HCT116 (cell line): ENCODE data around the gene DDRGK1. TPM values are rescaled to one million over a fixed set of nuclear protein-coding genes. Genes with fewer than 3 reads are reported as not detected.

Experiments used
- ATAC-seq: fragments of 200-7000 bp; cut with Tn5 transposase; 2 replicates; pipeline ENCODE4 v1.9.1; 2020; ENCODE audit warnings: mild to moderate bottlenecking, moderate library complexity
- BruUV-seq: library from RNA; stranded (reverse); fragments of 400-500 nt; replicated peaks from 2 replicates; lab custom pipeline; 2021; lab: Mats Ljungman, UMichigan
- CTCF ChIA-PET: fragments of 300-600 bp; sonication (Branson Sonifier 250); formaldehyde crosslinking; loops from one replicate; lab custom pipeline; 2021; ENCODE audit warnings: antibody characterized with exemption; lab: Charles Lee
- POLR2A ChIA-PET: fragments of 300-600, 350-600 bp; sonication (Branson Sonifier 250); formaldehyde crosslinking; loops from one replicate; lab custom pipeline; 2021; ENCODE audit warnings: antibody characterized with exemption; lab: Charles Lee
- RAD21 ChIA-PET, 2 experiments: fragments of 300-600 bp; sonication (Branson Sonifier 250); formaldehyde crosslinking; loops; one replicate each; lab custom pipeline; 2023; ENCODE audit warnings: low total read pairs in 2 of 2; ENCODE audit not compliant: uncharacterized antibody in 2 of 2, unreplicated experiment in 2 of 2, low non-redundant PET in 1 of 2; lab: Charles Lee
- DNase-seq: peaks from one replicate; pipeline ENCODE4 v3.0.0-alpha.2; 2010; ENCODE audit warnings: low read depth, low spot score
- H2AFZ ChIP-seq: fragments of 200-600 bp; shearing (Covaris generic), sonication (generic); 2 replicates; pipeline ENCODE4 v1.6.1; 2017; ENCODE audit warnings: low read depth, mixed run types, mixed read lengths, antibody characterized with exemption, low read length; ENCODE audit not compliant: poor library complexity, severe bottlenecking
- H3K27ac ChIP-seq: 2 replicates; pipeline ENCODE4 v1.5.1; 2012; ENCODE audit warnings: low read depth, low read length
- H3K27me3 ChIP-seq: fragments of 200-600 bp; sonication (generic); 2 replicates; pipeline ENCODE4 v1.6.1; 2016; ENCODE audit warnings: mixed run types, low read length, mixed read lengths; ENCODE audit not compliant: insufficient read depth
- H3K36me3 ChIP-seq, 2 experiments: fragments of 200-500 bp in 1 of 2; fragments of 200-600 bp in 1 of 2; sonication (Bioruptor generic) in 1 of 2; sonication (generic) in 1 of 2; 2 replicates each; pipeline versions ENCODE4 v1.5.1 to v1.6.1; 2014 to 2016; ENCODE audit warnings: low read length in 2 of 2, inconsistent platforms in 1 of 2, mixed read lengths in 1 of 2, mixed run types in 1 of 2; ENCODE audit not compliant: insufficient read depth in 2 of 2, control insufficient read depth in 1 of 2
- H3K4me1 ChIP-seq, 2 experiments: fragments of 200-600 bp in 1 of 2; sonication (generic) in 1 of 2; 2 replicates each; pipeline versions ENCODE4 v1.5.1 to v1.6.1; 2012 to 2017; ENCODE audit warnings: low read length in 2 of 2, inconsistent platforms in 1 of 2, mild to moderate bottlenecking in 1 of 2, mixed read lengths in 1 of 2, mixed run types in 1 of 2, moderate library complexity in 1 of 2; ENCODE audit not compliant: insufficient read depth in 2 of 2, control insufficient read depth in 1 of 2
- H3K4me2 ChIP-seq: fragments of 200-600 bp; sonication (generic); 2 replicates; pipeline ENCODE4 v1.6.1; 2017; ENCODE audit warnings: mixed run types, low read length, mixed read lengths
- H3K4me3 ChIP-seq, 2 experiments: fragments of 200-600 bp in 1 of 2; sonication (generic) in 1 of 2; replicated peaks in 1 of 2; 2 replicates each; pipeline ENCODE4 v1.5.1; 2011 to 2016; ENCODE audit warnings: low read length in 2 of 2, control low read depth in 1 of 2, low read depth in 1 of 2, mild to moderate bottlenecking in 1 of 2, mixed read lengths in 1 of 2, mixed run types in 1 of 2
- H3K79me2 ChIP-seq: fragments of 200-600 bp; sonication (generic); 2 replicates; pipeline ENCODE4 v1.6.1; 2017; ENCODE audit warnings: mild to moderate bottlenecking, mixed run types, low read length, moderate library complexity, mixed read lengths; ENCODE audit not compliant: insufficient read depth
- H3K9ac ChIP-seq: fragments of 200-600 bp; sonication (generic); 2 replicates; pipeline ENCODE4 v1.6.1; 2016; ENCODE audit warnings: low read length, mixed read lengths
- H3K9me2 ChIP-seq: fragments of 200-600 bp; sonication (generic), shearing (Covaris generic); 2 replicates; pipeline ENCODE4 v1.6.1; 2017; ENCODE audit warnings: mixed run types, mild to moderate bottlenecking, moderate library complexity; ENCODE audit not compliant: insufficient read depth
- H3K9me3 ChIP-seq, 2 experiments: fragments of 200-500 bp in 1 of 2; fragments of 200-600 bp in 1 of 2; sonication (Bioruptor generic) in 1 of 2; sonication (generic) in 1 of 2; 2 replicates each; pipeline ENCODE4 v1.6.1; 2014 to 2017; ENCODE audit warnings: low read length in 2 of 2, mixed read lengths in 2 of 2, inconsistent platforms in 1 of 2, low read depth in 1 of 2, mild to moderate bottlenecking in 1 of 2, mixed run types in 1 of 2, moderate library complexity in 1 of 2; ENCODE audit not compliant: control insufficient read depth in 1 of 2, insufficient read depth in 1 of 2
- H4K20me1 ChIP-seq: fragments of 200-600 bp; sonication (generic), shearing (Covaris generic); 2 replicates; pipeline ENCODE4 v1.6.1; 2017; ENCODE audit warnings: mixed run types, mild to moderate bottlenecking, moderate library complexity; ENCODE audit not compliant: insufficient read depth
- CBX3 ChIP-seq: IDR thresholded peaks from 2 replicates; pipeline ENCODE4 v1.6.1; 2012; ENCODE audit warnings: low read depth
- CEBPB ChIP-seq: IDR thresholded peaks from 2 replicates; pipeline ENCODE4 v1.6.1; 2012; ENCODE audit warnings: low read depth
- EZH2 ChIP-seq: fragments of 200-600 bp; sonication (generic); IDR thresholded peaks from 2 replicates; pipeline ENCODE4 v1.6.1; 2017; ENCODE audit warnings: antibody characterized with exemption, mixed run types
- EZH2phosphoT487 ChIP-seq: fragments of 200-600 bp; IDR thresholded peaks from 2 replicates; pipeline ENCODE4 v1.6.1; 2018; ENCODE audit warnings: antibody characterized with exemption, borderline replicate concordance
- JUND ChIP-seq: IDR thresholded peaks from 2 replicates; pipeline ENCODE4 v1.6.1; 2012
- POLR2A ChIP-seq: IDR thresholded peaks from 2 replicates; pipeline ENCODE4 v1.7.0; 2011; ENCODE audit warnings: borderline replicate concordance; ENCODE audit not compliant: insufficient read depth, insufficient read length; ENCODE audit errors: extremely low read depth
- POLR2AphosphoS5 ChIP-seq: IDR thresholded peaks from 2 replicates; pipeline ENCODE4 v1.6.1; 2011; ENCODE audit warnings: mild to moderate bottlenecking, low read depth, low read length, moderate library complexity
- RAD21 ChIP-seq: IDR thresholded peaks from 2 replicates; pipeline ENCODE4 v1.6.1; 2012; ENCODE audit warnings: low read depth, mild to moderate bottlenecking
- SP1 ChIP-seq: IDR thresholded peaks from 2 replicates; pipeline ENCODE4 v1.6.1; 2012; ENCODE audit warnings: low read depth
- SRF ChIP-seq: IDR thresholded peaks from 2 replicates; pipeline ENCODE4 v1.6.1; 2012; ENCODE audit warnings: low read depth
- TCF7L2 ChIP-seq: IDR thresholded peaks from 2 replicates; pipeline ENCODE4 v1.7.0; 2011; ENCODE audit warnings: borderline replicate concordance, inconsistent platforms; ENCODE audit not compliant: insufficient read depth, insufficient read length; ENCODE audit errors: extremely low read depth
- ZNF274 ChIP-seq: fragments of 200-500 bp; sonication (Bioruptor generic); IDR thresholded peaks from 2 replicates; pipeline ENCODE4 v1.6.1; 2014; ENCODE audit warnings: mild to moderate bottlenecking, low read depth, low read length, inconsistent platforms
- intact Hi-C: fragments of 100-400 bp; cut with micrococcal nuclease; formaldehyde crosslinking; loops from 2 replicates; pipeline ENCODE4 v1.10.0; 2022
- total RNA-seq: library from RNA; stranded (reverse); gene quantifications from one replicate; pipeline ENCODE4 v1.2.1, GENCODE V29; 2021; ENCODE audit not compliant: unreplicated experiment
- TF ChIP-seq, protein P1 (sequence below): IDR thresholded peaks from 2 replicates; pipeline ENCODE4 v1.6.1; 2012
- TF ChIP-seq, protein P2 (sequence below): IDR thresholded peaks from 2 replicates; pipeline ENCODE4 v1.6.1; 2011; ENCODE audit warnings: mild to moderate bottlenecking, low read length, moderate library complexity; ENCODE audit not compliant: insufficient replicate concordance; ENCODE audit errors: extremely low read depth
- TF ChIP-seq, protein P3 (sequence below): IDR thresholded peaks from 2 replicates; pipeline ENCODE4 v1.6.1; 2012

DDRGK1 gene
- total RNA-seq, 1 experiment from 2014 or later, result 45.8 TPM

DNA sequence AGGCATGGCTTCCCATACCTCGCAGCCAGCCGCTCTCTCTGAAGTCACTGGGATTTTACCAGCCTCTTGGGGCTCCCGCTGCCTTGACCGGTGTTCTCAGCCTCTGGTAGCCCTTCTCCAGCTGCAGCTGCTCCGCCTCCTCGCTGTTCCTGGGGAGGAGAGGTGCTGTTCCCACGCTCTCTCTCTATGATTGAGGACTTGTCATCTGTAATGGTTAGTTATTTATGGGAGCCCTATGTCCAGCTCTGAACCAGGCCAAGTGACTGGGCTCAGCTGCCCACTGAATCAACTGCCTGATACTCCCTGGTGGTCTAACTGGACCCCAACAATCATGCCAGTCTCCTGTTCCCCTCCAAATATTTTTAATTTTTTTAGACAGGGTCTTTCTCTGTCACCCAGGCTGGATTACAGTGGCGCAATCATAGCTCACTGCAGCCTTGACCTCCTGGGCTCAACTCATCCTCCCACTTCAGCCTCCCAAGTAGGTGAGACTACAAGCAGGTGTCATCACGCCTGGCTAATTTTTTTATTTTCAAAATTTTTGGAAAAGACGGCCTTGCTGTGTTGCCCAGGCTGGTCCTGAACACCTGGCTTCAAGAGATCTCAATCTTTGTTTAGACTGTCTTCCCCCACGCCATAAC is 39.4 kb upstream of the DDRGK1 start:
- no peaks in the 10 kb centered on the region for H3K9me2 ChIP-seq
- intact Hi-C loops, result no loop called here
- no peak overlapping the region for H3K4me2 ChIP-seq
- DNase-seq (no peak), ATAC-seq (no peak)
- H3K9me3 ChIP-seq, result no peaks in the 10 kb centered on the region
- H3K9ac ChIP-seq, result no peak overlapping the region
- H3K4me3 ChIP-seq, result no peak overlapping the region
- RAD21 ChIA-PET, result no interaction called here
- BruUV-seq, result no TSS peak
- no peaks in the 10 kb centered on the region for H3K79me2 ChIP-seq
- H3K27ac ChIP-seq, result no peak overlapping the region
- peaks cover 2 to 12% of the 10 kb centered on the region in 2 experiments; a peak in 2 of 4 replicates for H3K4me1 ChIP-seq
- POLR2A ChIA-PET, result interaction anchor here (1.7 kb wide), 1 partner anchor 8 kb away, joined by 3 read pairs; no protein-coding TSS in a partner anchor
- no peaks in the 10 kb centered on the region for H3K36me3 ChIP-seq
- CTCF ChIA-PET, result interaction anchor here (0.6 kb wide), 1 partner anchor 75 kb away, joined by 3 read pairs; no protein-coding TSS in a partner anchor
- no peaks in the 10 kb centered on the region for H3K27me3 ChIP-seq
- no peaks in the 10 kb centered on the region for H4K20me1 ChIP-seq
- no peak for TF ChIP-seq EZH2phosphoT487
- TF ChIP-seq, protein P1, sequence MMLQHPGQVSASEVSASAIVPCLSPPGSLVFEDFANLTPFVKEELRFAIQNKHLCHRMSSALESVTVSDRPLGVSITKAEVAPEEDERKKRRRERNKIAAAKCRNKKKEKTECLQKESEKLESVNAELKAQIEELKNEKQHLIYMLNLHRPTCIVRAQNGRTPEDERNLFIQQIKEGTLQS, result no peak
- no peak for TF ChIP-seq TCF7L2
- TF ChIP-seq EZH2, result no peak
- TF ChIP-seq SRF, result no peak
- no peak for TF ChIP-seq POLR2A
- TF ChIP-seq CBX3, result no peak
- TF ChIP-seq, protein P2, sequence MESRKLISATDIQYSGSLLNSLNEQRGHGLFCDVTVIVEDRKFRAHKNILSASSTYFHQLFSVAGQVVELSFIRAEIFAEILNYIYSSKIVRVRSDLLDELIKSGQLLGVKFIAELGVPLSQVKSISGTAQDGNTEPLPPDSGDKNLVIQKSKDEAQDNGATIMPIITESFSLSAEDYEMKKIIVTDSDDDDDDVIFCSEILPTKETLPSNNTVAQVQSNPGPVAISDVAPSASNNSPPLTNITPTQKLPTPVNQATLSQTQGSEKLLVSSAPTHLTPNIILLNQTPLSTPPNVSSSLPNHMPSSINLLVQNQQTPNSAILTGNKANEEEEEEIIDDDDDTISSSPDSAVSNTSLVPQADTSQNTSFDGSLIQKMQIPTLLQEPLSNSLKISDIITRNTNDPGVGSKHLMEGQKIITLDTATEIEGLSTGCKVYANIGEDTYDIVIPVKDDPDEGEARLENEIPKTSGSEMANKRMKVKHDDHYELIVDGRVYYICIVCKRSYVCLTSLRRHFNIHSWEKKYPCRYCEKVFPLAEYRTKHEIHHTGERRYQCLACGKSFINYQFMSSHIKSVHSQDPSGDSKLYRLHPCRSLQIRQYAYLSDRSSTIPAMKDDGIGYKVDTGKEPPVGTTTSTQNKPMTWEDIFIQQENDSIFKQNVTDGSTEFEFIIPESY, result no peak
- TF ChIP-seq SP1, result no peak
- no peak for TF ChIP-seq CEBPB
- TF ChIP-seq JUND, result no peak
- TF ChIP-seq, protein P3, sequence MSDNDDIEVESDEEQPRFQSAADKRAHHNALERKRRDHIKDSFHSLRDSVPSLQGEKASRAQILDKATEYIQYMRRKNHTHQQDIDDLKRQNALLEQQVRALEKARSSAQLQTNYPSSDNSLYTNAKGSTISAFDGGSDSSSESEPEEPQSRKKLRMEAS, result no peak
- TF ChIP-seq POLR2AphosphoS5, result no peak
- no peak for TF ChIP-seq ZNF274
- no peak for TF ChIP-seq RAD21
- TF ChIP-seq, all 23 proteins: peak for 0
- no peak overlapping the region for H2AFZ ChIP-seq
